Panc1 (cell line): ENCODE data around the gene ELP2. TPM values are rescaled to one million over a fixed set of nuclear protein-coding genes. Genes with fewer than 3 reads are reported as not detected.
"Not testable (repeated sequence)": the region's sequence is repeated elsewhere in the genome, so short reads cannot be mapped to it uniquely, and the experiment has no call there.

Experiments
- ATAC-seq: fragments of 200-7000 bp; cut with Tn5 transposase; 2 replicates; pipeline ENCODE4 v1.9.1; 2020; ENCODE audit warnings: mild to moderate bottlenecking, moderate library complexity
- BruUV-seq: library from RNA; stranded (reverse); fragments of 400-500 nt; replicated peaks from 2 replicates; lab custom pipeline; 2021; lab: Mats Ljungman, UMichigan
- CTCF ChIA-PET: fragments of 300-600 bp; sonication (Branson Sonifier 250); formaldehyde crosslinking; loops from one replicate; lab custom pipeline; 2022; ENCODE audit warnings: antibody characterized with exemption; lab: Charles Lee
- POLR2A ChIA-PET: fragments of 300-600 bp; sonication (Branson Sonifier 250); formaldehyde crosslinking; loops from one replicate; lab custom pipeline; 2022; ENCODE audit warnings: antibody characterized with exemption; lab: Charles Lee
- DNase-seq: peaks from one replicate; pipeline ENCODE4 v3.0.0-alpha.2; 2010; ENCODE audit warnings: low read depth, low spot score
- H3K27ac ChIP-seq: 2 replicates; pipeline ENCODE4 v1.5.1; 2011; ENCODE audit warnings: mild to moderate bottlenecking, low read length, inconsistent platforms
- H3K27me3 ChIP-seq: fragments of 200-500 bp; sonication (Bioruptor generic); 2 replicates; pipeline ENCODE4 v1.6.0; 2014; ENCODE audit warnings: low read length, inconsistent platforms; ENCODE audit not compliant: control insufficient read depth, insufficient read depth
- H3K36me3 ChIP-seq: fragments of 200-500 bp; sonication (Bioruptor generic); 2 replicates; pipeline ENCODE4 v1.5.1; 2014; ENCODE audit warnings: inconsistent platforms, mild to moderate bottlenecking, low read length, moderate library complexity; ENCODE audit not compliant: control insufficient read depth, insufficient read depth
- H3K4me1 ChIP-seq: 2 replicates; pipeline ENCODE4 v1.5.1; 2011; ENCODE audit warnings: inconsistent platforms, mild to moderate bottlenecking, low read length, moderate library complexity; ENCODE audit not compliant: control insufficient read depth, insufficient read depth
- H3K4me3 ChIP-seq, 2 experiments: 2 replicates each; pipeline ENCODE4 v1.5.1; 2011 to 2012; ENCODE audit warnings: low read depth in 2 of 2, low read length in 2 of 2, mild to moderate bottlenecking in 2 of 2, inconsistent platforms in 1 of 2, moderate library complexity in 1 of 2
- H3K9me3 ChIP-seq: fragments of 200-500 bp; sonication (Bioruptor generic); 2 replicates; pipeline ENCODE4 v1.5.1; 2014; ENCODE audit warnings: low read depth, mild to moderate bottlenecking, inconsistent platforms, low read length, moderate library complexity; ENCODE audit not compliant: control insufficient read depth, insufficient read depth
- POLR2AphosphoS5 ChIP-seq: IDR thresholded peaks from 2 replicates; pipeline ENCODE4 v1.6.1; 2012; ENCODE audit warnings: mild to moderate bottlenecking, low read depth, low read length, moderate library complexity
- REST ChIP-seq, 2 experiments: IDR thresholded peaks; 2 replicates each; pipeline ENCODE4 v1.6.1; 2011 to 2012; ENCODE audit warnings: low read depth in 2 of 2, control low read depth in 1 of 2, low read length in 1 of 2, mild to moderate bottlenecking in 1 of 2, moderate library complexity in 1 of 2; ENCODE audit not compliant: insufficient read depth in 1 of 2
- SIN3A ChIP-seq: IDR thresholded peaks from 2 replicates; pipeline ENCODE4 v1.6.1; 2012; ENCODE audit warnings: low read depth, mild to moderate bottlenecking, low read length, moderate library complexity, borderline replicate concordance; ENCODE audit not compliant: insufficient read depth
- TCF7L2 ChIP-seq: IDR thresholded peaks from 2 replicates; pipeline ENCODE4 v1.6.1; 2011; ENCODE audit warnings: mild to moderate bottlenecking, low read depth, low read length, inconsistent platforms
- in situ Hi-C: cut with HindIII; loops from 2 replicates; pipeline ENCODE4 v1.10.0; 2016; ENCODE audit warnings: low sequenced_read_pairs, low pct_unique_long_range_greater_than_20kb
- intact Hi-C: fragments of 100-400 bp; cut with micrococcal nuclease; formaldehyde crosslinking; loops from one replicate; pipeline ENCODE4 v1.10.0; 2022; ENCODE audit not compliant: unreplicated experiment
- total RNA-seq: library from RNA; stranded (reverse); gene quantifications from one replicate; pipeline ENCODE4 v1.2.1, GENCODE V29; 2021; ENCODE audit not compliant: unreplicated experiment
- TF ChIP-seq, protein P1 (sequence below): fragments of 450-650 bp; IDR thresholded peaks from 2 replicates; pipeline ENCODE4 v1.5.1; 2017; ENCODE audit warnings: mild to moderate bottlenecking

The ELP2 gene
- total RNA-seq, 1 experiment from 2014 or later: 48.8 TPM

DNA sequence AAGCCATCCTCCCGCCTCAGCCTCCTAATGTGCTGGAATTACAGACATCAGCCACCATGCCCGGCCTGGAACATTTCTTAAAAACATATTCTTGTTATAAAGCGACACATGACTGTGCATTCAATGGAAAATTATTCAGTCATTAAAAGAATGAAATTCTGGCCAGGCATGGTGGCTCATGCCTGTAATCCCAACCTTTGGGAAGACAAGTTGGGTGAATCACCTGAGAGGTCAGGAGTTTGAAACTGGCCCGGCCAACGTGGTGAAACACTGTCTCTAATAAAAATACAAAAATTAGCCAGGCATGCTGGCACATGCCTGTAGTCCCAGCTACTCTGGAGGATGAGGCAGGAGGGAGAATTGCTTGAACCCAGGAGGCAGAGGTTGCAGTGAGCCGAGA, 40.7 kb upstream of the ELP2 start:
- DNase-seq: no peak
- ATAC-seq: no peak
- Histone ChIP-seq H3K27ac (no peak overlapping the region), H3K4me1 (no peaks in the 10 kb centered on the region), H3K27me3 (no peaks in the 10 kb centered on the region), H3K4me3 (no peak overlapping the region), H3K36me3 (no peaks in the 10 kb centered on the region), H3K9me3 (no peaks in the 10 kb centered on the region)
- ChIA-PET POLR2A (no interaction called here), CTCF (no interaction called here)
- intact Hi-C loops (no loop called here), in situ Hi-C loops (no loop called here)
- no TSS peak for BruUV-seq
- TF ChIP-seq, protein P1, sequence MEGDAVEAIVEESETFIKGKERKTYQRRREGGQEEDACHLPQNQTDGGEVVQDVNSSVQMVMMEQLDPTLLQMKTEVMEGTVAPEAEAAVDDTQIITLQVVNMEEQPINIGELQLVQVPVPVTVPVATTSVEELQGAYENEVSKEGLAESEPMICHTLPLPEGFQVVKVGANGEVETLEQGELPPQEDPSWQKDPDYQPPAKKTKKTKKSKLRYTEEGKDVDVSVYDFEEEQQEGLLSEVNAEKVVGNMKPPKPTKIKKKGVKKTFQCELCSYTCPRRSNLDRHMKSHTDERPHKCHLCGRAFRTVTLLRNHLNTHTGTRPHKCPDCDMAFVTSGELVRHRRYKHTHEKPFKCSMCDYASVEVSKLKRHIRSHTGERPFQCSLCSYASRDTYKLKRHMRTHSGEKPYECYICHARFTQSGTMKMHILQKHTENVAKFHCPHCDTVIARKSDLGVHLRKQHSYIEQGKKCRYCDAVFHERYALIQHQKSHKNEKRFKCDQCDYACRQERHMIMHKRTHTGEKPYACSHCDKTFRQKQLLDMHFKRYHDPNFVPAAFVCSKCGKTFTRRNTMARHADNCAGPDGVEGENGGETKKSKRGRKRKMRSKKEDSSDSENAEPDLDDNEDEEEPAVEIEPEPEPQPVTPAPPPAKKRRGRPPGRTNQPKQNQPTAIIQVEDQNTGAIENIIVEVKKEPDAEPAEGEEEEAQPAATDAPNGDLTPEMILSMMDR: no peak
- TF ChIP-seq POLR2AphosphoS5: no peak
- no peak for TF ChIP-seq SIN3A
- TF ChIP-seq REST (IDR thresholded peaks at IDR 0.05; ENCODE audit: insufficient read depth in 1 of 2, low read depth in 2 of 2, low read length in 1 of 2): no peak
- TF ChIP-seq TCF7L2: no peak

DNA sequence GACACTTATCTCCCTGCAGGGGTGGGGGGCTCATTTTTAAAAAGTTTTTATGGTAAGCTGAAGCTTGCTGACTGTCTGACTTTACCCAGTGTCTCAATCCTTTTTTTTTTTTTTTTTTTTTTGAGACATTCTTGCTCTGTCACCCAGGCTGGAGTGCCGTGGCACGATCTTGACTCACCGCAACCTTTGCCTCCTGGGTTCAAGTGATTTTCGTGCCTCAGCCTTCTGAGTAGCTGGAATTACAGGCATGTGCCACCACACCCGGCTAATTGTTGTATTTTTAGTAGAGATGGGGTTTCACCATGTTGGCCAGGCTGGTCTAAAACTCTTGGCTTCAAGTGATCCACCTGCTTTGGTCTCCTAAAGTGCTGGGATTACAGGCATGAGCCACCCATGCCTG, 37.6 kb upstream of the ELP2 start:
- H3K36me3 ChIP-seq, H3K9me3 ChIP-seq, H3K27ac ChIP-seq, H3K4me1 ChIP-seq, in situ Hi-C loops, H3K4me3 ChIP-seq, intact Hi-C loops, CTCF ChIA-PET, DNase-seq, H3K27me3 ChIP-seq, ATAC-seq, BruUV-seq: not testable (repeated sequence)
- POLR2A ChIA-PET: interaction anchor here (0.6 kb wide), 1 partner anchor 70 kb away, joined by 8 read pairs; no protein-coding TSS in a partner anchor

DNA sequence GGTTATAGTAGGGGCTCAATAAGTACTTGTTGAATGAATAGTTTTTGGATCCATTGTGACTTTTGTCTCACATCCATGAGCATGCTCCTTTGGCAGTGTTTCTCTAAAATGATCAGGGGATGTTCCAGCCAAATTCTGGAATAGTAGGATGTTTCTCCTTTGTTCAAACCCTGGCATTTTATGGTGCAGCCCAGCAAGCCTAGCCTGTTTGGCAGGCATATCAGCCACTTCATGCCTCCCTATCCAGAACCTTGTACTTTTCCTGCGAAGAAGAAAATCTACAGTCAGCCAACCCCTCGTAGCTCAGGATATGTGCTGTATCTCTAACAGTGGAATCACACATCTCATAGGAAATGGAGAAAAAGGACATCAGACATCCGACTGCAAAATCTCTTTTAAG, 35.3 kb upstream of the ELP2 start:
- H3K4me1 ChIP-seq: no peaks in the 10 kb centered on the region
- POLR2A ChIA-PET: no interaction called here
- H3K9me3 ChIP-seq: no peaks in the 10 kb centered on the region
- ATAC-seq: no peak
- no TSS peak for BruUV-seq
- no peaks in the 10 kb centered on the region for H3K27me3 ChIP-seq
- CTCF ChIA-PET: interaction anchor here (0.6 kb wide), 1 partner anchor 70 kb away, joined by 3 read pairs; no protein-coding TSS in a partner anchor
- no peak for DNase-seq
- H3K27ac ChIP-seq: no peak overlapping the region
- H3K36me3 ChIP-seq: no peaks in the 10 kb centered on the region
- H3K4me3 ChIP-seq: no peak overlapping the region
- in situ Hi-C loops (no loop called here), intact Hi-C loops (no loop called here)
- TF ChIP-seq REST (IDR thresholded peaks at IDR 0.05; ENCODE audit: insufficient read depth in 1 of 2, low read depth in 2 of 2, low read length in 1 of 2) (no peak), TCF7L2 (no peak), SIN3A (no peak), POLR2AphosphoS5 (no peak)
- TF ChIP-seq, protein P1: no peak
